ENCODE measurements around the gene TPO.

TPO gene

GRCh38 chr2:1527153-1527992 is 114.1 kb downstream of the TPO start:
- H3K9me3 Mint-ChIP-seq: no peaks in the 10 kb centered on the region
- H3K4me1 Mint-ChIP-seq: no peaks in the 10 kb centered on the region

DNA sequence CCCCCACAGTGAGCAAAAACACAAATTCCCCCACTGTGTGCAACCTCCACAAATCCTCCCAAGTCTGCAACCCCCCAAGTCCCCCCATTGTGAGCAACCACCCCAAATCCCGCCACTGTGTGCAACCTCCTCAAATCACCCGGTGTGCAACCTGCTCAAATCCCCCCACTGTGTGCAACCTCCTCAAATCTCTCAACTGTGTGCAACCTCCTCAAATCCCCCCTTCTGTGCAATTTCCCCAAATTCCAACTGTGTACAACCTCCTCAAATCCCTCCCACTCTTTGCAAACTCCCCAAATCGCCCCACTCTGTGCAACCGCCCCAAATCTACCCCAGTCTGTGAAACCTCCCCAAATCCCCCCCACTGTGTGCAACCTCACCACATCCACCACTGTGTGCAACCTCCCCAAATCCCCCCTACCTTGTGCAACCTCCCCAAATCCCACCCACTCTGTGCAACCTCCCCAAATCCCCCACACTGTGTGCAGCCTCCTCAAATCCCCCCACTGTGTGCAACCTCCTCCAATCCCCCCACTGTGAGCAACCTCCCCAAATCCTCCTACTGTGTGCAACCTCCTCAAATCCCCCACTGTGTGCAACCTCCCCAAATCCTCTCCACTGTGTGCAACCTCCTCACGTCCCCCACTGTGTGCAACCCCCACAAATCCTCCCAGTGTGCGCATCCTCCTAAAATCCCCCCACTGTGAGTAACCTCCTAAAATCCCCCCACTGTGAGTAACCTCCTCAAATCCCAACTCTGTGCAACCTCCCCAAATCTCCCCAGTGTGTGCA is 115.2 kb downstream of the TPO start:
- Mint-ChIP-seq H3K4me3 (no peak overlapping the region), H3K27ac (no peak overlapping the region), H3K27me3 (peaks cover 12% of the 10 kb centered on the region), H3K9me3 (no peaks in the 10 kb centered on the region), H3K4me1 (no peaks in the 10 kb centered on the region)
- ATAC-seq (no peak), DNase-seq (no peak)

More at GRCh38 chr2:1527153-1527992, 114.1 kb downstream of the TPO start:
- peak overlapping the region in 1 of 2 donors; percentile 42 for H3K27ac Mint-ChIP-seq
- ATAC-seq: no peak
- no peak overlapping the region for H3K4me3 Mint-ChIP-seq
- DNase-seq: no peak
- H3K27me3 Mint-ChIP-seq: peaks cover 12% of the 10 kb centered on the region

DNA sequence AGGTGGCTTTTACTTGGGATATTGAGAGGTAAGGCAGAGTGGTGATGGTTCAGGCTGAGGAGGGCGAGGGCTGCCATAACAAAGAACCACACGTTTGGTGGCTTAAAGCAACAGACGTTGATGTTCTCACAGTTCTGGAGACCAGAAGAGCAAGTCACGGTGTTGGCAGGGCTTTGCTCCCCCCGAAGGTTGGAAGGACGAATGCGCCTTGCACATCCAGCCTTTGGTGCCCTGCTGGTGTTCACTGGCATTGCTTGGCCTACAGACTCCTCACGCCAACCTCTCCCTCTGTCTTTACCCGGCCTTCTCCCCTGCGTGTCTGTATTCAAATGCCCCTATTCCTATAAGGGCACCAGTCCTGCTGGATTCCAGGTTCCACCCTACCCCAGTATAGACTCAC is 125.4 kb downstream of the TPO start:
- no peaks in the 10 kb centered on the region for H3K4me1 Mint-ChIP-seq
- peak in 1 of 2 donors; percentile 31 for DNase-seq
- H3K9me3 Mint-ChIP-seq: no peaks in the 10 kb centered on the region
- peak; percentile 74 for ATAC-seq
- H3K27ac Mint-ChIP-seq: peak overlapping the region in 1 of 2 donors; percentile 49
- peaks cover 20% of the 10 kb centered on the region for H3K27me3 Mint-ChIP-seq
- no peak overlapping the region for H3K4me3 Mint-ChIP-seq

DNA sequence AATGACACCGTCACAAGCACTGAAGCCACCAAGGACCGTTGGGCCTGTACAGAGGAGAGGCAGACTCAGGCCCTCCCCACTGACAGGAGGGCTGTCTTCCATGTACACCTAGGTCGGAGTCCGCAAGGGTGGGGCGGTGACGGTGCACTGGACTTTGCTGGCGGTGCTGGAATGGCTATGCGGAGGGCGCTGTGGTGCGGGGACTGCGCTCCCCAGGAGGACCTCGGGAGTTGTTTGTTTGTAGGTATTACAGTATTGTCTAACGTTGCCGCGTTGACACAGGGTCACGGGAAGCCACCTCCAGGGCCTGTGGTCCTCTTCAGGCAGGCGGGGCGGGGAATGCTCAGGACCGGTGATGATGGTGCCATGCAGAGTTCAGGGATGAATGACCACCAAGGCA is 126.2 kb downstream of the TPO start:
- DNase-seq: no peak
- Mint-ChIP-seq H3K27me3 (peaks cover 16% of the 10 kb centered on the region), H3K4me1 (no peaks in the 10 kb centered on the region), H3K9me3 (no peaks in the 10 kb centered on the region), H3K4me3 (no peak overlapping the region), H3K27ac (peak overlapping the region in 1 of 2 donors; percentile 34)
- ATAC-seq: no peak

- ATAC-seq (no peak), DNase-seq (no peak)
- Mint-ChIP-seq H3K4me3 (no peak overlapping the region), H3K9me3 (no peaks in the 10 kb centered on the region), H3K4me1 (no peaks in the 10 kb centered on the region), H3K27ac (no peak overlapping the region), H3K27me3 (peaks cover 11% of the 10 kb centered on the region)
Measured at GRCh38 chr2:1539973-1540372, 126.7 kb downstream of the TPO start.

- H3K4me3 Mint-ChIP-seq: no peak overlapping the region
- H3K9me3 Mint-ChIP-seq: no peaks in the 10 kb centered on the region
- no peaks in the 10 kb centered on the region for H3K4me1 Mint-ChIP-seq
- H3K27ac Mint-ChIP-seq: no peak overlapping the region
- DNase-seq (no peak), ATAC-seq (no peak)
- peaks cover 9% of the 10 kb centered on the region for H3K27me3 Mint-ChIP-seq
Measured at GRCh38 chr2:1540481-1540880, 127.2 kb downstream of the TPO start.

- peaks cover 10% of the 10 kb centered on the region for H3K27me3 Mint-ChIP-seq
- peaks cover 2% of the 10 kb centered on the region for H3K4me1 Mint-ChIP-seq
- no peak overlapping the region for H3K4me3 Mint-ChIP-seq
- no peak for ATAC-seq
- no peak for DNase-seq
- H3K27ac Mint-ChIP-seq: no peak overlapping the region
- no peaks in the 10 kb centered on the region for H3K9me3 Mint-ChIP-seq
Measured at GRCh38 chr2:1541040-1541439, 127.8 kb downstream of the TPO start.

- Mint-ChIP-seq H3K4me1 (peaks cover 9% of the 10 kb centered on the region), H3K4me3 (no peak overlapping the region), H3K9me3 (no peaks in the 10 kb centered on the region), H3K27me3 (peaks cover 19% of the 10 kb centered on the region), H3K27ac (no peak overlapping the region)
- ATAC-seq (no peak), DNase-seq (no peak)
Measured at GRCh38 chr2:1541819-1542475, 128.7 kb downstream of the TPO start.

DNA sequence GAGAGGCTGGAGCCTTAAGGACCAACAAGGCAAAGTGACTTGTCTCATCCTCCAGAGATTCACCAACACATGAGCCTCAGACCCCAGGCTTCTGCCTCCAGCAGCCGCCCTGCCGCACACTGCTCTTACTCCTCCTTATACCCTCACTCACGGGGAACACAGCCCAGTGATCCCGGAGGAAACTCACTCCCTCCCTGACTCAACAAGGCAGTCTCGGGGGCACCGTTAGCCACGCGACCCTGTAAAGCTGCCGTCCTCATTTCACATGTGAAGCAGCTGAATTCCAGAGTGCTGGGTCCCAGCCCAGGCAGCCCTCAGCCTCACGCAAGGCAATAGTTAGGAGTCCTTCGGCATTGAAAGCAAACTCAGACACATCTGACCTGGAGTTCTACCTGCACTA is 129.7 kb downstream of the TPO start:
- H3K9me3 Mint-ChIP-seq: no peaks in the 10 kb centered on the region
- DNase-seq (no peak), ATAC-seq (no peak)
- H3K4me3 Mint-ChIP-seq: no peak overlapping the region
- H3K4me1 Mint-ChIP-seq: peaks cover 9% of the 10 kb centered on the region
- no peak overlapping the region for H3K27ac Mint-ChIP-seq
- peaks cover 24% of the 10 kb centered on the region for H3K27me3 Mint-ChIP-seq

DNA sequence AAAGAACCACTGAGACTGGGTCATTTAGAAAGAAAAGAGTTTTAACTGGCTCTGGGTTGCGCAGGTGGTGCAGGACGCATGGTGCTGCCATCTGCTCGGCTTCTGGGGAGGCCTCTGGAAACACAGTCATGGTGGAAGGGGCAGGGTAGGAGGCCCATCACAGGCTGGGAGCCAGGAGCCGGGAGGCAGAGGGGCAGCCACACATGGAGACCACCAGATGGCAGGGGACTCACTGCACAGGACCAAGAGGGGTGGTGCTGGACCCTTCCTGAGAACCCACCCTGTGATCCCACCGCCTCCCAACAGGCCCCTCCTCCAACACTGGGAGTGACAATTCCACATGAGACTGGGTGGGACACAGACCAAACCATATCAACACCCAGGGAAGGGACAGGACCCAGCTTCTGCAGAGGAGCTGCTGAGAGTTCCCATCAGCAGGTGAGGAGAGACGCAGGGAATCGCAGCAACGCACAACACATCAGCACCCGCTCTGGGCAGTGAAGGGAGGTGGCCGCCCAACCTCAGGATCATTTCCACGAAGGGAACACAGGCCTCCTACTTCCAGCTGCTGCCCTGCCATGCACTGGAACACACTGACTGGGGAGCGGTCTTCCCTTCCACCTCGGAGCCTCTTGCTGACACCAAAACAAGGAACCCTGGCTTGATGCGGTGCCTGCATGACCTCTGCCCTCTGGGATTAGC is 130.7 kb downstream of the TPO start:
- ATAC-seq (no peak), DNase-seq (no peak)
- H3K27ac Mint-ChIP-seq: peak overlapping the region in 1 of 2 donors; percentile 6
- no peak overlapping the region for H3K4me3 Mint-ChIP-seq
- peaks cover 23% of the 10 kb centered on the region for H3K27me3 Mint-ChIP-seq
- peaks cover 9% of the 10 kb centered on the region for H3K4me1 Mint-ChIP-seq
- H3K9me3 Mint-ChIP-seq: no peaks in the 10 kb centered on the region

GRCh38 chr2:1544478-1545069 is 131.3 kb downstream of the TPO start:
- Mint-ChIP-seq H3K27me3 (peaks cover 23% of the 10 kb centered on the region), H3K4me3 (no peak overlapping the region), H3K27ac (no peak overlapping the region), H3K9me3 (no peaks in the 10 kb centered on the region), H3K4me1 (peaks cover 9% of the 10 kb centered on the region)
- ATAC-seq: no peak
- no peak for DNase-seq

DNA sequence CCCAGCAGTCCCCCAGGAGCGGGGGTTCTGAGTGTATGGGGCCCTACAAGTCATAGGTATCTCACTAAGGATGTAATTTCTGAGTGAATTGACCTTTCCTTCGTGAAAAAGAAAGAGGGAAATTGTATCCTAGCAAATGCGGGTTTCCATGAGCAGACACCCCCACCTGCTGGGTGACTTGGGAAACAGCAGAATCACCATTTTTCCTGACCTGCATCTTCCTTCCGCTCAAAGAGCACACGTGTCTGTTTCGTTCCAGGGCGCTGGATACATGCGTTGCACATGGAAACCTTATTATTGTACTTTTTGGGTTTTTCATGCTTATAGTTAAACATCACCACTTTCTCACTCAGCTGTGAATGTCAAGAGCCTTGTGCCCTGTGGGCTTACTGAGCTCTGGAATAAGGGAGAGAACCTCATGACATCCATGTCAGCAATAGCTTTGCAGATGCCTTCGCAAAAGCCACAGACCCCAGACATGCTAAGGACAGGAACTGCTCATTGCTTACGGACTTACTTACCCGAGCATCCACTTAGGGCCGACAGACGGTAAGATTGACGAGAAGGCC is 132.8 kb downstream of the TPO start:
- Mint-ChIP-seq H3K4me3 (no peak overlapping the region), H3K4me1 (peaks cover 17% of the 10 kb centered on the region), H3K27ac (no peak overlapping the region), H3K27me3 (peaks cover 30% of the 10 kb centered on the region), H3K9me3 (no peaks in the 10 kb centered on the region)
- peak in 1 of 2 donors; percentile 8 for DNase-seq
- ATAC-seq: no peak

- peaks cover 19% of the 10 kb centered on the region for H3K4me1 Mint-ChIP-seq
- H3K27me3 Mint-ChIP-seq: peaks cover 38% of the 10 kb centered on the region
- DNase-seq (no peak), ATAC-seq (no peak)
- no peaks in the 10 kb centered on the region for H3K9me3 Mint-ChIP-seq
- H3K4me3 Mint-ChIP-seq: no peak overlapping the region
- no peak overlapping the region for H3K27ac Mint-ChIP-seq
Measured at GRCh38 chr2:1546901-1547300, 133.6 kb downstream of the TPO start.

- Mint-ChIP-seq H3K4me1 (peaks cover 25% of the 10 kb centered on the region), H3K4me3 (no peak overlapping the region), H3K27me3 (peaks cover 42% of the 10 kb centered on the region), H3K27ac (no peak overlapping the region), H3K9me3 (no peaks in the 10 kb centered on the region)
- no peak for DNase-seq
- ATAC-seq: peak; percentile 21
Measured at GRCh38 chr2:1548910-1549673, 135.8 kb downstream of the TPO start.
